Uterus (tissue), 4 donors: ENCODE data around the gene SGPP2. TPM values are rescaled to one million over a fixed set of nuclear protein-coding genes. Genes with fewer than 3 reads are reported as not detected.

Source experiments
- DNase-seq, 2 donors: peaks; one replicate each; pipeline ENCODE4 v3.0.0-alpha.2; 2019 to 2020
- H3K27ac ChIP-seq, 2 donors: fragments of 200-600 bp; sonication (generic); 1 replicate in 1 of 2; 2 replicates in 1 of 2; pipeline ENCODE4 v1.5.1; 2016 to 2018
- H3K27me3 ChIP-seq, 2 donors: fragments of 200-600 bp; sonication (generic); one replicate each; pipeline ENCODE4 v1.5.1; 2018 to 2019; ENCODE audit warnings: control low read depth in 1 of 2
- H3K36me3 ChIP-seq, 2 donors: fragments of 200-600 bp; sonication (generic); one replicate each; pipeline ENCODE4 v1.5.1; 2019; ENCODE audit warnings: control low read depth in 1 of 2
- H3K4me1 ChIP-seq, 2 donors: fragments of 200-600 bp; sonication (generic); one replicate each; pipeline ENCODE4 v1.5.1; 2018 to 2019; ENCODE audit warnings: control low read depth in 1 of 2
- H3K4me3 ChIP-seq, 2 donors: fragments of 200-600 bp; sonication (generic); 1 replicate in 1 of 2; 2 replicates in 1 of 2; pipeline ENCODE4 v1.5.1; 2018 to 2019; ENCODE audit warnings: mild to moderate bottlenecking in 1 of 2
- H3K9me3 ChIP-seq, 2 donors: fragments of 200-600 bp; sonication (generic); one replicate each; pipeline ENCODE4 v1.5.1; 2019; ENCODE audit warnings: control low read depth in 1 of 2
- CTCF ChIP-seq, 4 experiments: fragments of 200-600 bp in 2 of 4; fragments of 450-650 bp in 2 of 4; sonication (generic) in 2 of 4; IDR thresholded peaks; one replicate each; pipeline ENCODE4 v1.5.1; 2016 to 2019; ENCODE audit warnings: antibody characterized with exemption in 4 of 4, mild to moderate bottlenecking in 2 of 4, moderate library complexity in 1 of 4
- POLR2A ChIP-seq, 2 donors: fragments of 450-650 bp; IDR thresholded peaks; one replicate each; pipeline ENCODE4 v1.6.1; 2016; ENCODE audit warnings: antibody characterized with exemption in 2 of 2, mild to moderate bottlenecking in 1 of 2, moderate library complexity in 1 of 2
- intact Hi-C: fragments of 100-400 bp; cut with DNase I; formaldehyde crosslinking; loops from one replicate; pipeline ENCODE4 v1.15.1; 2023; ENCODE audit warnings: low total_unique reads
- total RNA-seq, 4 donors: library from RNA; depleted of rRNA in 3 of 4; stranded (reverse); fragments of >200 nt in 3 of 4; gene quantifications; one replicate each; pipeline versions ENCODE4 v1.1.0 to v1.2.4, GENCODE V29; 2014 to 2023
- donor health status: DM: yes; HTN: yes; CAD: no.

SGPP2 gene
- total RNA-seq, 4 donors from 2014 or later, result under 0.01 to 8.6 (median 4.2) TPM; not detected in 1

GRCh38 chr2:222481941-222482340, 57.6 kb downstream of the SGPP2 start:
- H3K4me3 ChIP-seq, result no peak overlapping the region
- no peaks in the 10 kb centered on the region for H3K9me3 ChIP-seq
- TF ChIP-seq POLR2A (IDR thresholded peaks at IDR 0.05), result no peak
- TF ChIP-seq CTCF (IDR thresholded peaks at IDR 0.05), result no peak
- H3K4me1 ChIP-seq, result no peaks in the 10 kb centered on the region
- H3K27ac ChIP-seq, result no peak overlapping the region
- intact Hi-C loops, result no loop called here
- no peak for DNase-seq
- H3K36me3 ChIP-seq, result no peaks in the 10 kb centered on the region
- no peaks in the 10 kb centered on the region for H3K27me3 ChIP-seq

DNA sequence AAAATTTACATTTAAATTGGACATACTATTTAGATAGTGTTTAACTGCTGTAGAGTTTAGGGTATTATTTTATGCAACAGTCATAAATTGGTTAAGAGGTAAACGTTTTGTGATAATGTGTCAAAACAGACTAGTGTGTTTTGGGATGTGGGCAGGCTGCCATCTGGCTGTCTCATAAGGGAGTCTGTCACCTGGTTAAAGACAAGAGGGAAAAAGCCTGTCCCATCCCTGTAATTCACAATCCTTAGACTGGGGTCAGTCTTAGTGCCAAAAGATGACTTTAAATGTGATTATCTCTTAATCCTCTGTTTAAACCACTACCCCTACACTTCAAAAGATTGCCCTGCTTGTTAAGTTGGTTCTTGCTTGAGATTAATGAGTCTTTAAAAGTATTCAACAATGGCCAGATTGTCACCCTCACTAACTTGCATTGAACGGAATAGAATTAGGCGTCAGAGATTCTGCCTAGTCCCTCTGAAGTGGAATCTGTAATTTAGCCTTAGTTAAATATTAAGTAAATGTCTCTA, 59.2 kb downstream of the SGPP2 start:
- intact Hi-C loops, result no loop called here
- Histone ChIP-seq H3K27ac (no peak overlapping the region), H3K9me3 (no peaks in the 10 kb centered on the region), H3K27me3 (no peaks in the 10 kb centered on the region), H3K4me1 (no peaks in the 10 kb centered on the region), H3K36me3 (no peaks in the 10 kb centered on the region), H3K4me3 (no peak overlapping the region)
- TF ChIP-seq POLR2A (IDR thresholded peaks at IDR 0.05) (no peak), CTCF (IDR thresholded peaks at IDR 0.05) (no peak)
- DNase-seq, result no peak

GRCh38 chr2:222485367-222486211, 61.2 kb downstream of the SGPP2 start:
- Histone ChIP-seq H3K36me3 (no peaks in the 10 kb centered on the region), H3K27ac (no peak overlapping the region), H3K4me1 (no peaks in the 10 kb centered on the region), H3K4me3 (no peak overlapping the region), H3K27me3 (no peaks in the 10 kb centered on the region), H3K9me3 (no peaks in the 10 kb centered on the region)
- TF ChIP-seq CTCF (IDR thresholded peaks at IDR 0.05), result no peak
- TF ChIP-seq POLR2A (IDR thresholded peaks at IDR 0.05), result no peak
- no peak for DNase-seq
- intact Hi-C loops, result no loop called here

DNA sequence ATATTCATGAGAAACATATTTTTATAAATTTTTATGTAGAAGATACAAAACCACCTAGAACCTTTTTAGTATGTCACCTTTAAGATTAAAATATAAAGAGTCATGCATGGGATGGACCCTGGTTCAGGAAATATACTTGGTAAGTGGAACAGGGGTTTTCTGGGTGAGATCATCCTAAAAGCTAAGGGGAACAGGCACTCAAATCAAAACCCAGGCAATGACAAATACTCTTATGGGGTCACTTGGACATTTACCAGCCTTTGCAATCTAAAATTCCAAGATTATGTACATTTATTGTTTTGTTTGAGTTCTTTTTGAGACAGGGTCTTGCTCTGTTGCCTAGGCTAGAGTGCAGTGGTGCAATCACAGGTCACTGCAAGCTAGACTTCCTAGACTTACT, 65.8 kb downstream of the SGPP2 start:
- Histone ChIP-seq H3K36me3 (no peaks in the 10 kb centered on the region), H3K27ac (no peak overlapping the region), H3K27me3 (no peaks in the 10 kb centered on the region), H3K4me1 (peaks cover 2 to 14% of the 10 kb centered on the region in 2 donors), H3K4me3 (no peak overlapping the region), H3K9me3 (no peaks in the 10 kb centered on the region)
- DNase-seq, result no peak
- intact Hi-C loops, result no loop called here
- TF ChIP-seq POLR2A (IDR thresholded peaks at IDR 0.05), result no peak
- no peak for TF ChIP-seq CTCF (IDR thresholded peaks at IDR 0.05)

DNA sequence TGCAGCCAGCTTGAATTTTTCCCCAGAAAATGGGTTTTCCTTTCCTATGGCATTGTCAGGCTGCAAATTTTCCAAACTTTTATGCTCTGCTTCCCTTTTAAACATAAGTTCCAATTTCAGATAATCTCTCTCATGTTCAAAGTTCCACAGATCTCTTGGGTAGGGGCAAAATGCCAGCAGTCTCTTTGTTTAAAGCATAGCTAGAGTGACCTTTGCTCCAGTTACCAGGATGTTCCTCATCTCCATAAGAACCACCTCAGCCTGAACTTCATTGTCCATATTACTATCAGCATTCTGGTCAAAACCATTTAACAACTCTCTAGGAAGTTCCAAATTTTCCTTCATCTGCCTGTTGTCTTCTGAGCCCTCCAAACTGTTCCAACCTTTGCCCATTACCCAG, 68.3 kb downstream of the SGPP2 start:
- no peak for DNase-seq

More for the DNA sequence above, 68.3 kb downstream of the SGPP2 start:
- Histone ChIP-seq H3K9me3 (no peaks in the 10 kb centered on the region), H3K4me3 (no peak overlapping the region), H3K4me1 (peaks cover 4 to 14% of the 10 kb centered on the region in 2 donors), H3K27me3 (no peaks in the 10 kb centered on the region), H3K27ac (peak overlapping the region in 1 of 2 donors; percentile 74), H3K36me3 (no peaks in the 10 kb centered on the region)
- intact Hi-C loops, result no loop called here
- no peak for TF ChIP-seq POLR2A (IDR thresholded peaks at IDR 0.05)
- TF ChIP-seq CTCF (IDR thresholded peaks at IDR 0.05), result no peak
